Thyroid gland (tissue), 4 donors: Measurements from ENCODE around the gene FRMD4A. TPM values are rescaled to one million over a fixed set of nuclear protein-coding genes. Genes with fewer than 3 reads are reported as not detected.

Source experiments
- DNase-seq, 2 donors: peaks; one replicate each; pipeline ENCODE4 v3.0.0-alpha.2; 2019
- H3K27ac ChIP-seq, 3 donors: fragments of 200-600 bp; sonication (generic); 1 replicate in 2 of 3; 2 replicates in 1 of 3; pipeline ENCODE4 v1.5.1; 2016 to 2019; ENCODE audit warnings: mild to moderate bottlenecking in 1 of 3, moderate library complexity in 1 of 3
- H3K27me3 ChIP-seq: fragments of 200-600 bp; sonication (generic); one replicate; pipeline ENCODE4 v1.5.1; 2019
- H3K36me3 ChIP-seq, 2 donors: fragments of 200-600 bp; sonication (generic); one replicate each; pipeline ENCODE4 v1.5.1; 2016 to 2019
- H3K4me1 ChIP-seq, 2 donors: fragments of 200-600 bp; sonication (generic); one replicate each; pipeline ENCODE4 v1.5.1; 2017 to 2019
- H3K4me3 ChIP-seq, 3 donors: fragments of 200-600 bp; sonication (generic); replicated peaks in 1 of 3; 1 replicate in 2 of 3; 2 replicates in 1 of 3; pipeline ENCODE4 v1.5.1; 2016; ENCODE audit warnings: mild to moderate bottlenecking in 1 of 3
- H3K9me3 ChIP-seq: fragments of 200-600 bp; sonication (generic); one replicate; pipeline ENCODE4 v1.5.1; 2017
- POLR2A ChIP-seq, 2 donors: fragments of 450-650 bp; IDR thresholded peaks; one replicate each; pipeline ENCODE4 v1.6.1; 2017; ENCODE audit warnings: antibody characterized with exemption in 2 of 2, mild to moderate bottlenecking in 2 of 2, moderate library complexity in 1 of 2
- WGBS, 2 donors: methylation state at CpG; one replicate each; pipeline ENCODE4 v1.1.5; 2017; 5-methylcytosine and 5-hydroxymethylcytosine counted together
- intact Hi-C: fragments of 100-400 bp; cut with DNase I; formaldehyde crosslinking; loops from one replicate; pipeline ENCODE4 v1.15.1; 2023
- total RNA-seq, 4 donors: library from RNA; depleted of rRNA; stranded (reverse); fragments of >200 nt; gene quantifications; one replicate each; pipeline ENCODE4 v1.2.3, GENCODE V29; 2016
- TF ChIP-seq, protein P1 (sequence below), 6 experiments: fragments of 200-600 bp in 3 of 6; fragments of 450-650 bp in 3 of 6; sonication (generic) in 3 of 6; IDR thresholded peaks; one replicate each; pipeline ENCODE4 v1.5.1; 2016 to 2019; ENCODE audit warnings: antibody characterized with exemption in 6 of 6, mild to moderate bottlenecking in 2 of 6, inconsistent platforms in 1 of 6, moderate library complexity in 1 of 6

FRMD4A gene
- total RNA-seq, 4 donors from 2014 or later, result 10.6 to 18.6 (median 16.3) TPM

DNA sequence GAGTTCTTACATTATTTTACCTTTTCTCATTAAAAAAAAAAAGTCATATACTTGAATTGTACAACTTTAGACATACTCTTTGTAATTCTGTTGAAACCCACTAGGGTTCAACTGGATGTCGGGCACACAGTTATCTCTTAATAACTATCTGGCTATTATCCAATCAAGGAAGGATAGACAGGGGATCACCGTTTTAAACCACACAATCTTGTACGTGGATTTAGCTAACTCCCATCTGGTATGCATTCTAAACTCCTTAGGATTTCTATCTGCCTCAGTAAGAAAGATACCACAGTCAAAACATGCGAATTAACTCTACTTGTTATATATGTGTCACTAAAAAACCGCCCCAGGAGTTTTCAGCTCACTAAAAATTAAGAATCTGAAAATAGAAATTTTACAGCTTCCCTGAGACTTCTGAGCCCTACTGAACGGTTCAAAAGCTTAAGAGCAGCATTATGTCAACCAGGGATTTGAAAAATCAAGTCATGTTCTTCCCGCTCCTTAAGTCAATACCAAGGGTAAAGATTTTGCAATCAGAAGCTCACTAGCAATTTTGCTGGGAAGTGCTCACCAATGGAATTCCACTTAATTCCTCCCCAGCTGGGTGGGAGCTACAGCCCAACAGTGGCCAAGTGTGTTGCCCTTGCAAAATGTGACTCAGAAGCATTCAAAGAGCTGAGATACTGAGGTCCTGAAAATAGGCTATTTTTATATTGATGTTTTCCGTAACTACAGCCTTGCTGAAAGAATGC, 267.0 kb downstream of the FRMD4A start:
- no peak for TF ChIP-seq POLR2A (IDR thresholded peaks at IDR 0.05)
- TF ChIP-seq, protein P1, sequence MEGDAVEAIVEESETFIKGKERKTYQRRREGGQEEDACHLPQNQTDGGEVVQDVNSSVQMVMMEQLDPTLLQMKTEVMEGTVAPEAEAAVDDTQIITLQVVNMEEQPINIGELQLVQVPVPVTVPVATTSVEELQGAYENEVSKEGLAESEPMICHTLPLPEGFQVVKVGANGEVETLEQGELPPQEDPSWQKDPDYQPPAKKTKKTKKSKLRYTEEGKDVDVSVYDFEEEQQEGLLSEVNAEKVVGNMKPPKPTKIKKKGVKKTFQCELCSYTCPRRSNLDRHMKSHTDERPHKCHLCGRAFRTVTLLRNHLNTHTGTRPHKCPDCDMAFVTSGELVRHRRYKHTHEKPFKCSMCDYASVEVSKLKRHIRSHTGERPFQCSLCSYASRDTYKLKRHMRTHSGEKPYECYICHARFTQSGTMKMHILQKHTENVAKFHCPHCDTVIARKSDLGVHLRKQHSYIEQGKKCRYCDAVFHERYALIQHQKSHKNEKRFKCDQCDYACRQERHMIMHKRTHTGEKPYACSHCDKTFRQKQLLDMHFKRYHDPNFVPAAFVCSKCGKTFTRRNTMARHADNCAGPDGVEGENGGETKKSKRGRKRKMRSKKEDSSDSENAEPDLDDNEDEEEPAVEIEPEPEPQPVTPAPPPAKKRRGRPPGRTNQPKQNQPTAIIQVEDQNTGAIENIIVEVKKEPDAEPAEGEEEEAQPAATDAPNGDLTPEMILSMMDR (IDR thresholded peaks at IDR 0.05), result peak in 1 of 6 experiments; percentile 17
- Histone ChIP-seq H3K36me3 (no peaks in the 10 kb centered on the region), H3K27ac (peak overlapping the region; percentile 67 to 76 (median 69)), H3K9me3 (no peaks in the 10 kb centered on the region), H3K4me1 (peaks cover 26 to 29% of the 10 kb centered on the region in 2 donors), H3K4me3 (no peak overlapping the region), H3K27me3 (no peaks in the 10 kb centered on the region)
- 51 to 53% methylated on average over 8 of the region's 8 CpGs for WGBS, 2 donors
- peak; percentile 72 to 74 for DNase-seq
- intact Hi-C loops, result no loop called here

DNA sequence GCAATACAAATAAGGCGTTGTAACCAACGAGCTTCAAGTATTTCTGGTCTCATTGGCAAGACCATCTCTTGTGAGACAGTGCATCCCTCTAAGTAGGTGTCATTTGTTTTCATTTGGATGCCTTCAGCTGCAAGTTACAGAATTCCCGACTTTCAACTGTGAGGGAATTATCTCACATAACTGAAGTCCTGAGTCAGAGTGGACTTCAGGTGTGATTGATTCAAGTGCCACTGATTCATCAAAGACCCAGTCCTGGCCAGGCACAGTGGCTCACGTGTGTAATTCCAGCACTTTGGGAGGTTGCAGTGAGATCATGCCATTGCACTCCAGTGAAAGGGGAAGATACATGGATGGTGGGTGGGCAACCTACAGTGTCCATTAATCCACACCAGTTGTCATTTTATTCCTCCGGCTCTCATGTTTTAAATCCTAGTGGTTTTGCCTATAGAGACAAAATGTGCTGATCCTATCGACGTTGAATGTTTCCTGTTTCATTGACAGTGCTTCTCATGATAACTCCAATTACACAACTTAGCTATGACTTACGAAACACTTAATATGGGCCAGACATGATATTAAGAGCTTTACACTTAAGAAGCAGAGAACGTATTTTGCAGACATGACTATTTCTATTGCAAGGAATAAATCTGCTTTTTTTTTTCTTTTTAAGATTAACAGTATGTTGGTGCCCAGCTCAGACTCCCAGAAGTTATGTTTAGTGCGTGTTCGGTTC, 268.0 kb downstream of the FRMD4A start:
- no peaks in the 10 kb centered on the region for H3K27me3 ChIP-seq
- WGBS, 2 donors, result 87 to 89% methylated on average over 11 of the region's 11 CpGs
- no peak overlapping the region for H3K27ac ChIP-seq
- no peaks in the 10 kb centered on the region for H3K9me3 ChIP-seq
- intact Hi-C loops, result no loop called here
- no peak for DNase-seq
- H3K4me3 ChIP-seq, result no peak overlapping the region
- H3K4me1 ChIP-seq, result peaks cover 26 to 29% of the 10 kb centered on the region in 2 donors
- no peaks in the 10 kb centered on the region for H3K36me3 ChIP-seq
- no peak for TF ChIP-seq POLR2A (IDR thresholded peaks at IDR 0.05)
- TF ChIP-seq, protein P1 (IDR thresholded peaks at IDR 0.05), result no peak

DNA sequence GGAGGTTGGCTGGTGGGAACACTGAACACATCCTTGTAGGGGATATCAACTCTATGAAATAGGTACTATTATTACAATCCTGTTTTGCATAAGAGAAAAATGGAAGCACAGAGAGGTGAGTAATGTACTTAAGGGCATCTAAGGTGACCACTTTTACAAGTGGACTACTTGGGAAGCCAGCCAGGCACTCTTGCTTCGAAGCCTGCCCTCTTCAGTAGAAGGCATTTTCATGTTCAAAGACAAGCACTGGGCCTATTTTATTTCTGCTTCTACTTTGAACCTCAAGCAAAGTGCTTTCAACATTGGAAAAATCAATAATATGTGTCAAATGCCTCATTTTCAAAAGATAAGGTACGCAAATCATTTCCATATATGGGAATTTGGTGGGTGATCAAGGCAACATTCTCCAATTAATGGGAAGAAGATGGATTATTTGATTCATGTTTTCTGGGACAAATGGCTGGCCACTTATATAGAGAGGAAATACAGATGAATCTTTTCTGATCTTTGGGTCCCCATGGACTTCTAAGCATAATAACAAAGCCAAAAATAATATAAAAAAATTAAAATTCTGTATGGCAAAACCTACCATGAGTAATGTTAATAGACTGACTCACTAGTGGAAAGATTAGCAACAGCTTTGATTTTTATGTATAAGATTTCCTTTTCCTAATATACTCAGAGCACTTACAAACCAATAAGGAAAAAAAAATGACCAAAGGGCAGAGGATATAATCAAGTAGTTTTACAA, 270.2 kb downstream of the FRMD4A start:
- WGBS, 2 donors, result 37 to 40% methylated on average over 2 of the region's 2 CpGs
- Histone ChIP-seq H3K27ac (peak overlapping the region; percentile 31 to 49 (median 41)), H3K9me3 (no peaks in the 10 kb centered on the region), H3K4me1 (peaks cover 26 to 39% of the 10 kb centered on the region in 2 donors), H3K27me3 (no peaks in the 10 kb centered on the region), H3K36me3 (no peaks in the 10 kb centered on the region), H3K4me3 (no peak overlapping the region)
- DNase-seq, result peak; percentile 90 to 92
- no peak for TF ChIP-seq POLR2A (IDR thresholded peaks at IDR 0.05)
- TF ChIP-seq, protein P1 (IDR thresholded peaks at IDR 0.05), result no peak
- intact Hi-C loops, result no loop called here

DNA sequence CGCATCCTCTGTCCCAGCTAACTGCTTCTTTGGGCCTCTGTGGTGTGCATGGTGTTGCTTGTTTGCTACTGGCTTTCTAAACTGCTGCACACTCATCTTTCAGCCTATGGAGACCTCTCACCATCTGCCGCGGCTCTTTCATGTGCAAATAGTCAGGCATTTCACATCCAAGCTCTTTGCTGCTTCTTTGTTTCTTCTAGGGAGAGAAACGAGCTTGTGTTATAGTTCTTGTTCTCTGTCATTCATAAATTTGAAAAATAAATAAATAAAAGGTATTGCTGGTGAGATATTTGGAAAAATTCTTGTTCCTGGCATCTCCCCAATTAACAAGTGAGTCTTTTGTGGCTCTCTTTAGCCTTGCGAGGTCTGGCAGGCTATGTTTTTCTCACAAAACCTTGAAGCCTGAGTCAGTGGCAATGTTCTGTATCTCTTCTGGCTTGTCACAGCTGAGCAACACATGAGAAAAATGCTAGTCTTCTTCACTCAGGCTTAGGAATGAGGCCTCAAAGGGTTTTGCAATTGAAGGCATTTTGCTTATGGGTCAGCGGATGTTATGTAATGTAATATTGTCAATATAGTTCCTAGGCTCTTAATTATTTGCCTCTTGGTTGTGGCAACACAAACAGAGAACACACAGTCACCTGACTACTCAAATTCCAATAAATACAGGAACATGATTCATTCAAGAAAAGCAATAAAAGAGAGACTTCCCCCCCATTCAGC, 274.0 kb downstream of the FRMD4A start:
- Histone ChIP-seq H3K9me3 (no peaks in the 10 kb centered on the region), H3K27me3 (no peaks in the 10 kb centered on the region), H3K4me3 (no peak overlapping the region), H3K4me1 (peaks cover 16 to 23% of the 10 kb centered on the region in 2 donors), H3K27ac (peak overlapping the region; percentile 39 to 58 (median 40)), H3K36me3 (no peaks in the 10 kb centered on the region)
- peak in 1 of 2 donors; percentile 13 for DNase-seq
- intact Hi-C loops, result no loop called here
- TF ChIP-seq, protein P1 (IDR thresholded peaks at IDR 0.05), result no peak
- no peak for TF ChIP-seq POLR2A (IDR thresholded peaks at IDR 0.05)
- whole genome bisulfite sequencing, 2 donors, result 52 to 71% methylated on average over 6 of the region's 6 CpGs
